Stimulated activated CD8-positive, alpha-beta memory T cell treated with anti-CD3 and anti-CD28 coated beads, Interleukin-7, amount 100 ng/mL, for 48 hours (primary cell): ENCODE results near the gene PHACTR2.

Source experiments
- DNase-seq, 2 donors: peaks; one replicate each; pipeline ENCODE4 v3.0.0-alpha.2; 2020; ENCODE audit warnings: low read depth in 1 of 2; ENCODE audit errors: extremely low read depth in 1 of 2

PHACTR2 gene

DNA sequence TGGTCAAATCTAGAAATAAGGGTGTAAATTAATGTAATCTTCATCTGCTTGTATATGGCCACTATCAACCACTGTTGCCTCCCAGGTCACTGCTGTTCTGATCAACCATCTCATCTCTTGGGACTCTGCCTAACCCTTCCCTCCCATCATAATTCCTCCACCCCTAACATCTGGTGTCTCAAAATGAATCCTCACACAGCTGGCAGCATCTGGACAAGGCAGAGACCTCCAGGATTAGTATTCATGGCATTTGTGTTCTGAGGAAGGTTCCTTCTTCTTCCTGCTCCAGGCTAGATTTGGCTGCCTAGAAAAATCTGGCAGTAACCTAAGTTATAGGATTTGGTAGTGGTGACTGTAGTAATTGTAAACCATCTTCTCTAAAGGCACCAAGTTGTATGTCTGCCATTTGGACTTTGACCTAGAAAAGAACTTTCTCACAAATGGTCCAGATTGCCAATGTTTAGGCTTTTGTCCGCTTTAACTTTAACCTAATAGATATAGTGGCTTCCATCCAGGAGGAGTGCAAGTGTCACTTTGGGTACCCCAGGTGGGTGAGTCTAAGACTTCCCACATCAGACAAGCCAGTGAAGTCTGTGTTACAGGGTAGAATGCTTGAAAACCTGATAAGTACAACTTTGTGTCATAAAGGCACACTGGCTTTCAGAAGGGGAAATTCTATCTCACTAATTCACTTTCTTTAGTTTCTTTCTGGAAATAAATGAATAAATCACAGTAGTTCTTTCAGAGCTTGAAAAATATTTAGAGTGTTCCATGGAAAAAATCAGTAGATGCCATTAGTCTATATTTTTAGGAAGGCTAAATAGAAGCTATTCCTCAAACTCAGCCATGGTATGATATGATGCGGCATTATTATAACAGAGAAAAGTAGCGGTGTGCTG is 3.0 kb upstream of the PHACTR2 start:
- no peak for DNase-seq

DNA sequence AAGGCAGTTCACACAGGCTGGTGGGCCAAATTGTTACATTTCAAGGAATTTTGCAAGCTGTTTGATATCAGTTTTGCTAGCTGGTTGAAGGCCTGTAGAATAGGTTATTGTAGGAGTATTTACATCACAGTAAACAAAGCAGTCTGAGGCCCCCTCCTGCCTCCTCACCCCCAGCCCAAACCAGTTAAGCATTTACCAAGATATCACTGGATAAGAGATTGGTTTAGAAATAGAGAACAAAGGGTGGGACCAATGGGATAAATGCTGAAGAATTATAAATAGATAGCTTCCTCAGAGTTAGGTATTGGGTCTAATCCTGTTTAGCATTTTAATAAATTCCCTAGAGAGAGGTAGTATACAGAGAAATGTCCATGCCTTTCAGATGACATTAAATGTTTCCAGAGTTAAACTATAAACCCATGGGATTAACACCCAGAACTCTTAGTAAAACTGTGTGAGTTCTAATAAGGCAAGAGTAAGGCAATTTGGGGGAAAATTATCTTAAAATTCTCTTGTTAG is 2.3 kb upstream of the PHACTR2 start:
- DNase-seq, result no peak

DNA sequence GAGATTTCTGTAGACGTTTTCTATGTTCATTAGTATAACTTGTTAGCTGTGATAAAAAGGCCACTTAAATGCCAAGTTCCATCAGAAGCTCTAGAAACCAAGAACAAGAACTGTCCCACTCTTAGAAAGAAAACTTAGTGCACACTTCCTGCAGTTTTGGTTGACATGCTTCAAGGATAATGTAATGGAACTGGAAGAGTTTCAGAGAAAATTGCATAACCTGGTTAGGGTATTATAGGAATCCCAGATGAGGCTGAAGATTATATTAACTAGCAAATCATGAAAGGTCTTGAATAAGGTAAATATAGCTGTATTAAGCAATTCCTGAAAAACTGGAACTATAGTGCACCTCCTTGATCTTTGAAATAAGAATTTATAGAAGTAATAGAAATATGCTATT is 1.8 kb upstream of the PHACTR2 start:
- no peak for DNase-seq

- DNase-seq, result no peak
These were observed 1.2 kb upstream of the PHACTR2 start for GRCh38 chr6:143676437-143677045.

- DNase-seq, result no peak
These were observed 231 bp upstream of the PHACTR2 start for GRCh38 chr6:143677577-143677890.

DNA sequence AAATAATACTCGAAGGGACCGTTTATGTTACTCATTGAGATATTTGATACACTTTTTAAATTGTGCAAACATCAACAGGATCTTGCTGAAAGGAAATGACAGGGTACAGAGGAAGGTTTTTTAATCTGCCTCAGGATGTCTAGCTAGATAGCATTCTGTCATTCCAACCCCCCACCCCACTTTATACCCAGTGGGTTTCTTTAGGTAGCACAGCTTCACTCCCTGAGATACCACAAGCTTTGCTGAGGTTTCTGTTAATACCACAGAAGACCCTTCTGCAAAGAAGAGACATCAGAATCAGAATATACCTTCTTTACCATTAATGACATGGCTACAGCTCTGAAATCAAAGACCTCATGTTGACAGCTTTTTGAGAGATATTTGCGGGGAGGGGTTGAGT is 1.3 kb downstream of the PHACTR2 start:
- no peak for DNase-seq

- DNase-seq, result no peak
These were observed 2.4 kb downstream of the PHACTR2 start for GRCh38 chr6:143680141-143680540.

DNA sequence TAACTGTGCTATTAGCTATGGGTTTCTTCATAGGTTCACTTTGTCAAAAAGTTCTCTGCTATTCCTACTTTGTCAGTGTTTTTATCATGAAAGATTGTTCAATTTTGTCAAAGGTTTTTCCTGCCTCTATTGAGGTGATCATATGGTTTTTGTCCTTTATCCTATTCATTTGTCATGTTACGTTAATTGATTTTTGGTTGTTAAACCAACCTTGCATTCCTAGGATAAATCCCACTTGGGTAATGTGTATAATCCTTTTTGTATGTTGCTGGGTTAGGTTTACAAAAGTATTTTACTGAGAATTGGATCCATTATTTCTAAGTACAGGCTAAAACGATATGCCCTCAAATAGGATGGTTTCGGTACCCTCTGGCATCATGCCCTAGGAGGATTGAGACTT is 5.0 kb downstream of the PHACTR2 start:
- no peak for DNase-seq

DNA sequence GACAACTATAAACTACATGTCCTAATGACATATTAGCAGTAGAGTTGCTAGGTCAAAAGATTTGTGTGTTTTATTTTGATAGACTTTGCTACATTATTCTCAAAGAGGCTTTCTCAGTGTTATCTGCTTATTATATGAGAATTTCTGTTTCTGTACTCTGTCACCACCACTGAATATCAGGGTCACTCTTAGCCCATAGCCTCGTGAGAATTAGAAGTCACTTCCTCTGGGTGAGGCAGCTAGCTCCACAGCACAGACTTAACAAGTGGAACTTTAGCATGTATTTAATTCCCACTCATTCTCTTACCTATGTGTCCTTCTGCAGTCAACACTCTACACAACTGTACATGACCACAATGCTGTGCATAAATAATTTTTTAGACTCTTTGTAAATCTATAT is 6.7 kb downstream of the PHACTR2 start:
- DNase-seq, result no peak

DNA sequence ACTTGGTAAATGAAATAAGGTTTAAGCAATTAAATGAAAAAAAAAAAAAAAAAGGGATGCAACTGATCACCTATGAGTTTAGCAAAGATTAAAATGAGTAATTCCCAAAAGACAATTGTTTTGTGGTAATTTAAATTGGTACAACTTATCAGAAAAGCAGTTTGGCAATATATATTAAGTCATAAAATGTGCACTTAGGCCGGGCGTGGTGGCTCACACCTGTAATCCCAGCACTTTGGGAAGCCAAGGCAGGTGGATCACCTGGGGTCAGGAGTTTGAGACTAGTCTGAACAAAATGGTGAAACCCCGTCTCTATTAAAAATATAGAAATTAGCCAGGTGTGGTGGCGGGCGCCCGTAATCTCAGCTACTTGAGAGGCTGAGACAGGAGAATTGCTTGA is 7.9 kb downstream of the PHACTR2 start:
- DNase-seq, result no peak

DNA sequence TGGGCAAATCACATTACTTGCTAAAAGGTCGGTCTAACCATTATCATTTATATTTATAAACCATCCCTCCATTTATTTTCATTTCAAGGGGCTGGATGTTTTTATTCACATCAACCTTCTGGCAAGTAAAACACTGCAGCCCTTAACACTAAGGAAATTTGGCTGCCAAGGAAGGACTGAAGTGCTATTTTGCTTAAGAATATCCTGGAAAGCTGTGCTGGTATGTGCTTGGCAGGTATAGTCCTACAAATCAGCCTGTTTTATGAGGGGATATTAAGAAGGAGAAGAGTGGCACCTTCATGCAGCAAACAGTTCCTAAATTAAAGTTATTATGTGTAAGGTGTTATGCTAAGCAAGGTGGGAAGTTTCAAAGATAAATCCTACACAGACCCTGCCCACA is 9.8 kb downstream of the PHACTR2 start:
- no peak for DNase-seq

GRCh38 chr6:143688681-143689080 is 10.9 kb downstream of the PHACTR2 start:
- DNase-seq, result no peak

GRCh38 chr6:143689852-143690251 is 12.1 kb downstream of the PHACTR2 start:
- DNase-seq, result no peak

DNA sequence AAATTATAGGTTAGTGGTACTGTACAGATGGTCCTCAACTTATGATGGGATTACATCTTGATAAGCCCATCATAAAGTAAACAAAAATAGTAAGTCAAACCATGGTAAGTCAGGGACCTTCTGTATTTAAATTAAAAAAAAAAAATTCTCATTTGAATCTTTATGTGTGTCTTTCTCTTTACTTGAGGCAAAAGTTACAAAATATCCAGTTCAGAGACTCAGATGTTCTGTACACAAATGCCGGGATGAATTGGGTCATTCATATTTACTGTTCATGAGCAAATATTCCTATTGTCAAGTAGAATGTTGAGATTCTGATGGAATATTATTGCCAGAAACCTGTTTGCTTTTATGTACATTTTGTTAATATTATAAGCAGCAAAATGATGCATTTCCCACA is 13.4 kb downstream of the PHACTR2 start:
- DNase-seq, result no peak

DNA sequence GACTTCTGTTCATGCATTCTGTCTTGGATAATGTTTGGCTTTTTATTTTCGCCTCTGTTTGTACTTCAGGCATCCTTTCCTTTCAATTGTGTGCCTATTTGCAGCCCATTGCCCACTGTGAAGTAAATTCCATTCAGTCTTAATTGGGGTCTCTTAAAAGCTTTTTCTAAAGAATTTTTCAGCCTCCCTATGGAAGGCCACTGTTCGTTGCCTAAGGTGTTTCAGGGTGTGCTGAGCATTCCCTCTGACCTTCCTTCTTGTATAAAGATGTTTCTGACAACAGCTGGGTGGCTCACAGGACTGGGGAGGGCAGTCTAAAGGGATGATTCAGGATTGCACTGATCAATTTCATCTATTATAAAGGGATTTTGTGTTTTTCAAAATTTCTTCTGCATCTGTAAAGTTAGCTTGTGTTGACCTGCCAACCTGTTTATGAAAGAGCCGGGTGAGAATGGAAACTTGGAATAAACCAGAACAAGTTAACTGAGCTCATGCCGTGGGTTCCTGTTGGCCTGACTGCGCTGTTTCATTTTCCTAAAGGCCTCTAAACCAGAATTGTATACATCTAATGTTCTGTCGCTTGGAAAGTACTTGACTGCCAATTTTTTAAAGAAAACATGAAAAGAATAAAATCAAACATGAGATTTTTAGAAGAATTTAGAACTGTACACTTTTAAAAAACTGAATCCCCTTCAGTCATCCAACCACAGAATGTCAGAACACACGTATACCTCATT is 14.3 kb downstream of the PHACTR2 start:
- DNase-seq, result no peak

DNA sequence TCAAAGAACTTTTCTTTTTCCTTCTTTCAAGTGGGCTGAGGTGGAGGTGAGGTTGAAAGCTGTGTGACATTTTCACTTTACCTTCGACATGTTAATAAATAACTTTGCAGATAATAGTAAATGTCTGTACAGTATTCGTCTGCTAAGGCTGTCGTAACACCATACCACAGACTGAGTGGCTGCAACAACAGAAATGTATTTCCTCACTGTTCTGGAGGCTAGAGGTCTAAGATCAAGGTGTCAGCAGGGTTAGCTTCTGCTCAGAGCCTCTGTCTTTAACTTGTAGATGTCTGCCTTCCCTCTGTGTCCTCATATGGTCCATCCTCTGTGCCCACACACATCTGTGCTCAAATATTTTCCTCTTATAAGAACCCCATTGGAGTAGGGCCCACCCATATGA is 14.9 kb downstream of the PHACTR2 start:
- no peak for DNase-seq

GRCh38 chr6:143694013-143694412 is 16.2 kb downstream of the PHACTR2 start:
- DNase-seq, result no peak

- no peak for DNase-seq
These were observed 16.8 kb downstream of the PHACTR2 start for GRCh38 chr6:143694560-143694959.

DNA sequence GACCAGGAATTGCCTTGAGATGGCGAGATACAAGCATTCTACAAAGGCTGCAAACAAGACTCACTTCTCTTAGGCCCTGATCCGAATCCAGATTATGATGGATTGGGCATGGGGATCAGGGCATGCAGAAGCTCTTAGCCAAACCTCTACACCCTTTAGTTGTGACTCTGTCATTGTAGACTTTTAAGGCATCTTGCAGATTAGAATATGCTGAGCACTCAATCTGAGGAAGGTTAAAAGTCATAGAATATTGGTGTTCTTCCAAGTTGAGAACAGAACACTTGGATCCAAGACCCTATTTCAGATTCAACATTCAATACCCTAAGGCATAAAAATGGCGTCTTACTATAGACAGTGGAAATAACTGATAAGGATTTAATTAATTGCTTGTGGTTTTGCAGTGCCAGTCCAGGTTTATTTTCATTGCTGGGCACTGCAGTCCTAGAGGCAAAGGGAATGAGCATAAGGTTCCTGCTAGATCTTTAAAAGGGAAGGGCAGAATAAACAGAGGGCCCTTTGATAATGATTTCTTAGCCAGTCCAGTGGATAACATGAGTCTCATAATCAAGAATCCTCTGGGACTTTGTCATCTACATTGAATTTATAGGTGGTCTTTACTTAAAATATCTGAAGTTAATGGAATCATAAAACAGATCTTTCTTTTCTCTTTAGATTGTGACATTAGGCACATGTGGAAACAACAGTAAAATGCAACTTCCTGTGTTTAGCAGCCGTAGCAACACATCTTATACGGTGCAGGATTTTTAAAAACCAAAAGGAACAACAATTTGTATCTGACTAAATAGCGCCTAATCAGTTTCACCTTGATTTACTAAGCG is 17.6 kb downstream of the PHACTR2 start:
- no peak for DNase-seq

- DNase-seq, result no peak
These were observed 18.4 kb downstream of the PHACTR2 start for GRCh38 chr6:143695969-143696663.
